Colonic mucosa (tissue), 4 donors: ENCODE measurements around the gene MCTP1. TPM values are rescaled to one million over a fixed set of nuclear protein-coding genes. Genes with fewer than 3 reads are reported as not detected.
"Not testable (repeated sequence)": the region's sequence is repeated elsewhere in the genome, so short reads cannot be mapped to it uniquely, and the experiment has no call there.

ENCODE experiments used
- DNase-seq: peaks from one replicate; pipeline ENCODE4 v3.0.0-alpha.2; 2020
- H3K27ac ChIP-seq: fragments of 200-600 bp; one replicate; pipeline ENCODE4 v1.8.0; 2021
- H3K27me3 ChIP-seq: fragments of 200-600 bp; one replicate; pipeline ENCODE4 v1.8.0; 2021
- H3K36me3 ChIP-seq: fragments of 200-600 bp; one replicate; pipeline ENCODE4 v1.8.0; 2021
- H3K4me1 ChIP-seq: fragments of 200-600 bp; one replicate; pipeline ENCODE4 v1.8.0; 2021; ENCODE audit warnings: mild to moderate bottlenecking
- H3K4me3 ChIP-seq: fragments of 200-600 bp; one replicate; pipeline ENCODE4 v1.8.0; 2021
- H3K9ac ChIP-seq, 2 donors: one replicate each; pipeline ENCODE4 v1.7.0; 2013; ENCODE audit warnings: control low read depth in 2 of 2, low read depth in 2 of 2, low read length in 2 of 2
- H3K9me3 ChIP-seq: fragments of 200-600 bp; one replicate; pipeline ENCODE4 v1.8.0; 2021
- intact Hi-C: fragments of 100-400 bp; cut with DNase I; formaldehyde crosslinking; loops from one replicate; pipeline ENCODE4 v1.14.1; 2022
- total RNA-seq, 2 donors: library from RNA; stranded (reverse); fragmentation: NEBNext Ultra II Directional in 1 of 2; extraction: Animal tissue kit (Norgen Biotek cat#: 25700) in 1 of 2; gene quantifications; one replicate each; pipeline ENCODE4 v1.2.1, GENCODE V29; 2021
- TF ChIP-seq, protein P1 (sequence below): fragments of 200-600 bp; IDR thresholded peaks from one replicate; pipeline ENCODE4 v1.8.0; 2022; ENCODE audit warnings: antibody characterized with exemption, mild to moderate bottlenecking
- donor health status: healthy.
- donor health status: DM: no; HTN: no; CAD: no.
- donor health status: DM: no; HTN: no; CAD: no.

MCTP1 gene
- total RNA-seq, 2 donors from 2014 or later, result 2.8 to 10.3 TPM

DNA sequence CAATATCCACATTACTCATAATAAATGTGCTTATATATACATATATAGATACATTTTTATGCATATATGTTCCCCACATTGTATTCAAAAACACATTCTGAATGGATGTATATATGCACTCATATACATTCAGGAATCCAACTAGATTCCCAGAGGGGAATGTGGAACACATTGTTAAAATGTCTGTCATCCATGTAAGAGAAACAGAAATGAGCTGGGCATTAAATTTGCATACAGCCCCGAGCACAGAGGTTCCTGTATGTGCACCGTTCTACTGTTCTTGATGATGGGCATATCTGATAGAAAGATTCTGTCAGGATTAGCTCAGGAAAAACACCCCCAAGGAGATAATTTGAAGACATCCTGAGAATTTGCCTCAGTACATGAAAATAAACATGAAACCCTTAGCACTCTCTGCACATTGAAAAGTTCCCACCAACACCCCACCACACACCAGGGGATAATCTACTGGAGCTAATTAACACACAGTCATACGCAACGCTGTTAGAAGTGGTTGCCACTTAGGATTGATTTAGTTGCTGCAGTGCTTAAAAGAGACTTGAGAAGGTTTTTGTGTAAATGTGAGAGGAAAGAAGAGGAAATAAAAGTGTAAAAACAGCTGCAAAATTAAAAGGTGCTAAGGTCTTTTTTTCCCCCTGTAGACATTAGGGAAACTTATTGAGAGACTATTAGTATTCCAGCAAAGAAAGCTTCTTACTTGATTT, 443.1 kb downstream of the MCTP1 start:
- DNase-seq, result no peak
- Histone ChIP-seq H3K4me1 (no peaks in the 10 kb centered on the region), H3K36me3 (no peaks in the 10 kb centered on the region), H3K27ac (no peak overlapping the region), H3K9ac (no peak overlapping the region), H3K27me3 (no peaks in the 10 kb centered on the region), H3K4me3 (no peak overlapping the region), H3K9me3 (no peaks in the 10 kb centered on the region)
- TF ChIP-seq, protein P1, sequence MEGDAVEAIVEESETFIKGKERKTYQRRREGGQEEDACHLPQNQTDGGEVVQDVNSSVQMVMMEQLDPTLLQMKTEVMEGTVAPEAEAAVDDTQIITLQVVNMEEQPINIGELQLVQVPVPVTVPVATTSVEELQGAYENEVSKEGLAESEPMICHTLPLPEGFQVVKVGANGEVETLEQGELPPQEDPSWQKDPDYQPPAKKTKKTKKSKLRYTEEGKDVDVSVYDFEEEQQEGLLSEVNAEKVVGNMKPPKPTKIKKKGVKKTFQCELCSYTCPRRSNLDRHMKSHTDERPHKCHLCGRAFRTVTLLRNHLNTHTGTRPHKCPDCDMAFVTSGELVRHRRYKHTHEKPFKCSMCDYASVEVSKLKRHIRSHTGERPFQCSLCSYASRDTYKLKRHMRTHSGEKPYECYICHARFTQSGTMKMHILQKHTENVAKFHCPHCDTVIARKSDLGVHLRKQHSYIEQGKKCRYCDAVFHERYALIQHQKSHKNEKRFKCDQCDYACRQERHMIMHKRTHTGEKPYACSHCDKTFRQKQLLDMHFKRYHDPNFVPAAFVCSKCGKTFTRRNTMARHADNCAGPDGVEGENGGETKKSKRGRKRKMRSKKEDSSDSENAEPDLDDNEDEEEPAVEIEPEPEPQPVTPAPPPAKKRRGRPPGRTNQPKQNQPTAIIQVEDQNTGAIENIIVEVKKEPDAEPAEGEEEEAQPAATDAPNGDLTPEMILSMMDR, result no peak
- intact Hi-C loops, result no loop called here

DNA sequence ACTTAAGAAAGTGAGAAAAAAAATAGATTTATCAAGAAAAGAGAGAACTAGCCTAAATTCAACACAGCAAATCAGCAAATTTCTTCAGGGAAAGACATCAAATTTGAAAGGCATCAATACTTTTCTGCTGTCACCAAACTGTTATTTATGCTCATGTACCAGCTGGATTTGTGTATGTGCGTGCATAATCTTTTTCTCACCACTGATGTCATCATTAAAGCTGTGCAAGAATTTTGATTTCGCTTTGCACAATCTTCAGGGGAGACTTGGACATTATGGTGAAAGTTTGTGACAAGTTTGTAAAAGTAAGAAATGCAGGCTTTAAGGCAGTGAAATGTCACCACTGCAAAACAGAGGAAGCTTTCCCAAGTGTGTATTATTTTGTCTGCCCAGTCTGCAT, 451.0 kb downstream of the MCTP1 start:
- Histone ChIP-seq H3K27me3 (no peaks in the 10 kb centered on the region), H3K4me3 (no peak overlapping the region), H3K9ac (no peak overlapping the region), H3K36me3 (no peaks in the 10 kb centered on the region), H3K4me1 (no peaks in the 10 kb centered on the region), H3K9me3 (no peaks in the 10 kb centered on the region), H3K27ac (no peak overlapping the region)
- no peak for DNase-seq
- TF ChIP-seq, protein P1, result no peak
- intact Hi-C loops, result no loop called here

DNA sequence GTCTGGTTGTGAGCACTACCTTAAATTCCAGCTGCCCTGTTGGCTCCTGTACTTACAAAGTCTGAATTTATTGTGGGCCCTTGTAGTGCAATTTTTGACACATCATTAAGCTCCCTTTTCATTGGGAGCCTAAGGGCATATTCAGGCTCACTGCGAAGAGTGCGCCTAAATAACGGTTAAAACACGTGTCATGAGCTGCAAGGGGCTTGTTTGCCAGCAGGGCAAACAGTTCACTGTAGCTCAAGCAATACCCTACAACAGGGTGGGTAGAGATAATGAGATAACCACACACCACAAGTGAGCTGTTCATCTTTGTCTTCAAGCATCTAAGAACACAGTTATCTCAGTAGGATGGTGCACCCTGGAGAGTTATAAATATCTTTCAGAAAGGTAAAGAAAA, 452.2 kb downstream of the MCTP1 start:
- Histone ChIP-seq H3K36me3 (no peaks in the 10 kb centered on the region), H3K4me3 (no peak overlapping the region), H3K27ac (no peak overlapping the region), H3K4me1 (no peaks in the 10 kb centered on the region), H3K9me3 (no peaks in the 10 kb centered on the region), H3K27me3 (no peaks in the 10 kb centered on the region), H3K9ac (no peak overlapping the region)
- TF ChIP-seq, protein P1, result no peak
- intact Hi-C loops, result no loop called here
- no peak for DNase-seq

DNA sequence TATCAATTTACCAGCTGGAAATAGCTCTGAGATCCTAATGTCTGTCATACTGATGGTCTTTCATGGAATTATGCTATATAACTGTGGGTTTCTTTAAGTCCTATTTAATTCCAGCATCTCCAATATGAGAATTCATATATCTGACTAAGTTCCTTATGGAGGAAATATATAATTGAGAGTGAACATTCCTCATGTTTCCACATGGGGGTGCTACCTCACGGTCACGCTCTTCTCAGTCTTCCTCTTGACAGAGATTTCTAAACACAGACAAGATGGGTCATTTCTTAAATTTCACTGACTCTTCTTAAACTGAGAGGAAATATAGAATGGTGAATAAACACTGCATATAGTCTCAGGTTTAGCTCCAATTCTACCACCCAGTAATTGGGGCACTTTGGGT, 454.4 kb downstream of the MCTP1 start:
- H3K36me3 ChIP-seq, result no peaks in the 10 kb centered on the region
- H3K4me1 ChIP-seq, result no peaks in the 10 kb centered on the region
- TF ChIP-seq, protein P1, result no peak
- no peak for DNase-seq
- no peak overlapping the region for H3K27ac ChIP-seq
- no peak overlapping the region for H3K4me3 ChIP-seq
- intact Hi-C loops, result no loop called here
- H3K9ac ChIP-seq, result no peak overlapping the region
- no peaks in the 10 kb centered on the region for H3K9me3 ChIP-seq
- H3K27me3 ChIP-seq, result no peaks in the 10 kb centered on the region

DNA sequence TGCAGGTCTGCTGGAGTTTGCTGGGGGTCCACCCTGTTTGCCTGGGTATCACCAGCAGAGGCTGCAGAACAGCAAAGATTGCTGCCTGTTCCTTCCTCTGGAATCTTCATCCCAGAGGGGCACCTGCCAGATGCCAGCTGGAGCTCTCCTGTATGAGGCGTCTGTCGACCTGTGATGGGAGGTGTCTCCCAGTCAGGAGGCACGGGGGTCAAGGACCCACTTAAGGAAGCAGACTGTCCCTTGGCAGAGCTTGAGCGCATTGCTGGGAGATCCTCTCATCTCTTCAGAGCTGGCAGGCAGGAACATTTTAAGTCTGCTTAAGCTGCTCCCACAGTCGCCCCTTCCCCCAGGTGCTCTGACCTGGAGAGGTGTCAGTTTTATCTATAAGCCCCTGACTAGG, 456.7 kb downstream of the MCTP1 start:
- H3K36me3 ChIP-seq, H3K9me3 ChIP-seq, H3K27ac ChIP-seq, H3K4me1 ChIP-seq, intact Hi-C loops, H3K9ac ChIP-seq, H3K27me3 ChIP-seq, DNase-seq, H3K4me3 ChIP-seq: not testable (repeated sequence)

DNA sequence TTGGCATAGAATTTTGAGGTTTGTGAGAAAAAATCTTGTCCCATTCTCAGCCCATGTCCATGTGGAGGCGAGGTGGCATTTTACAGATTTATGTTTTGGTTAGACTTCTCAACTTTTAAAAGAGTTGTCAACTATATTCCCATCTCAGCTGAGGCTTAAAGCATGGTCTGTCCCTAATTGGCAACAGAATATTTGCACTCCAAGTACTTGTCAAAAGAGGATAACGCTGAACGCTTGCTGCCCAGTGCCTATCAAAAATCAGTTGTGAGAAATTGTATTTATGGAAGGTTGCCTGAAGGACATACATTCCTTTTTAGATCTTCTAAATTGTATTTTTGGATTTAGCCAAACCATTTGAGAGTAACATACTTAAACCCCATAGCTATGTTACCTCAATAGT, 464.4 kb downstream of the MCTP1 start:
- H3K4me3 ChIP-seq, result no peak overlapping the region
- TF ChIP-seq, protein P1, result no peak
- intact Hi-C loops, result no loop called here

More for the DNA sequence above, 464.4 kb downstream of the MCTP1 start:
- Histone ChIP-seq H3K27me3 (no peaks in the 10 kb centered on the region), H3K9ac (no peak overlapping the region), H3K9me3 (no peaks in the 10 kb centered on the region), H3K4me1 (no peaks in the 10 kb centered on the region), H3K36me3 (no peaks in the 10 kb centered on the region), H3K27ac (no peak overlapping the region)
- no peak for DNase-seq
